RWPE1 (cell line): ENCODE results near the gene CD86.

Experiments used
- CTCF ChIA-PET: fragments of 350-600 bp; sonication (Branson Sonifier 250); formaldehyde crosslinking; extraction: SDS; loops from one replicate; lab custom pipeline; 2021; lab: Yijun Ruan, JAX
- POLR2A ChIA-PET: fragments of 400-600 bp; formaldehyde crosslinking; extraction: SDS; loops from one replicate; lab custom pipeline; 2020; ENCODE audit warnings: antibody characterized with exemption; ENCODE audit not compliant: low non-redundant PET; lab: Yijun Ruan, JAX
- DNase-seq: peaks from one replicate; pipeline ENCODE4 v3.0.0; 2012; ENCODE audit warnings: low spot score
- H3K27ac ChIP-seq: fragments of 450-650 bp; 2 replicates; pipeline ENCODE4 v1.5.1; 2017
- CTCF ChIP-seq: fragments of 450-650 bp; conservative IDR thresholded peaks from 2 replicates; pipeline ENCODE4 v1.5.1; 2017; ENCODE audit warnings: low read depth, mild to moderate bottlenecking

The CD86 gene

GRCh38 chr3:122066331-122067213 lies 11.4 kb downstream of the CD86 start:
- TF ChIP-seq CTCF: no peak
- H3K27ac ChIP-seq: no peak overlapping the region
- CTCF ChIA-PET: interaction anchor here (0.8 kb wide), 1 partner anchor 199 kb away, joined by 4 read pairs; no protein-coding TSS in a partner anchor
- no peak for DNase-seq
- POLR2A ChIA-PET: no interaction called here

- CTCF ChIA-PET: no interaction called here
- no peak for DNase-seq
- TF ChIP-seq CTCF: no peak
- no peak overlapping the region for H3K27ac ChIP-seq
- POLR2A ChIA-PET: no interaction called here
These were observed 12.0 kb downstream of the CD86 start for GRCh38 chr3:122067214-122067550.

GRCh38 chr3:122067588-122068240 lies 12.6 kb downstream of the CD86 start:
- TF ChIP-seq CTCF: no peak
- H3K27ac ChIP-seq: no peak overlapping the region
- CTCF ChIA-PET: no interaction called here
- POLR2A ChIA-PET: no interaction called here
- no peak for DNase-seq

- POLR2A ChIA-PET: no interaction called here
- H3K27ac ChIP-seq: no peak overlapping the region
- TF ChIP-seq CTCF: no peak
- CTCF ChIA-PET: no interaction called here
- no peak for DNase-seq
These were observed 19.6 kb downstream of the CD86 start for GRCh38 chr3:122074621-122075265.

- no peak for DNase-seq
- POLR2A ChIA-PET: no interaction called here
- CTCF ChIA-PET: no interaction called here
- no peak for TF ChIP-seq CTCF
- H3K27ac ChIP-seq: no peak overlapping the region
These were observed 21.5 kb downstream of the CD86 start for GRCh38 chr3:122076491-122077292.
